Fibroblast of lung (primary cell): ENCODE results near the gene ARID1B.

Experiments
- CTCF ChIP-seq, 2 donors: IDR thresholded peaks in 1 of 2; conservative IDR thresholded peaks in 1 of 2; 1 replicate in 1 of 2; 2 replicates in 1 of 2; pipeline ENCODE4 v1.5.1; 2011 to 2012; ENCODE audit warnings: low read length in 2 of 2, control low read depth in 1 of 2, inconsistent platforms in 1 of 2, low read depth in 1 of 2, mild to moderate bottlenecking in 1 of 2
- EZH2 ChIP-seq: IDR thresholded peaks from 2 replicates; pipeline ENCODE4 v1.5.1; 2012; ENCODE audit warnings: low read length, control low read depth, mild to moderate bottlenecking; ENCODE audit errors: missing control alignments

- TF ChIP-seq EZH2 (no peak), CTCF (conservative IDR thresholded peaks at IDR 0.05 in 1 of 2, IDR thresholded peaks at IDR 0.05 in 1 of 2; ENCODE audit: low read depth in 1 of 2, low read length in 2 of 2) (no peak)
Measured at GRCh38 chr6:156806155-156806554, 29.0 kb downstream of the ARID1B start.
